Trophoblast cell (in vitro differentiated cells and primary cell): ENCODE data around the gene PNPLA7.

Experiments used
- DNase-seq, 2 donors: peaks; one replicate each; pipeline ENCODE4 v3.0.0-alpha.2; 2016
- H2AFZ ChIP-seq: 2 replicates; pipeline ENCODE4 v1.6.1; 2013; ENCODE audit warnings: low read length, moderate library complexity, mild to moderate bottlenecking; ENCODE audit not compliant: insufficient read depth, poor library complexity
- H2AK5ac ChIP-seq: 2 replicates; pipeline ENCODE4 v1.6.1; 2013; ENCODE audit warnings: mild to moderate bottlenecking, low read length
- H2BK120ac ChIP-seq: 2 replicates; pipeline ENCODE4 v1.6.1; 2013; ENCODE audit warnings: low read length, mild to moderate bottlenecking, moderate library complexity; ENCODE audit not compliant: insufficient read depth, poor library complexity
- H2BK12ac ChIP-seq: 2 replicates; pipeline ENCODE4 v1.6.1; 2013; ENCODE audit warnings: mild to moderate bottlenecking, low read length, moderate library complexity
- H2BK5ac ChIP-seq: 2 replicates; pipeline ENCODE4 v1.6.1; 2013; ENCODE audit warnings: low read length, low read depth, moderate library complexity, mild to moderate bottlenecking; ENCODE audit not compliant: poor library complexity
- H3K14ac ChIP-seq: 2 replicates; pipeline ENCODE4 v1.6.1; 2013; ENCODE audit warnings: mild to moderate bottlenecking, low read length
- H3K18ac ChIP-seq: 2 replicates; pipeline ENCODE4 v1.6.1; 2013; ENCODE audit warnings: mild to moderate bottlenecking, low read length
- H3K23ac ChIP-seq: 2 replicates; pipeline ENCODE4 v1.6.1; 2013; ENCODE audit warnings: low read length
- H3K27ac ChIP-seq: 2 replicates; pipeline ENCODE4 v1.5.1; 2013; ENCODE audit warnings: low read depth, mild to moderate bottlenecking, inconsistent platforms, low read length, moderate library complexity
- H3K27me3 ChIP-seq: 2 replicates; pipeline ENCODE4 v1.6.1; 2013; ENCODE audit warnings: inconsistent platforms, mild to moderate bottlenecking, low read length, moderate library complexity; ENCODE audit not compliant: insufficient read depth
- H3K36me3 ChIP-seq, 2 experiments: 1 replicate in 1 of 2; 2 replicates in 1 of 2; pipeline ENCODE4 v1.6.1; 2013; ENCODE audit warnings: low read length in 2 of 2, mild to moderate bottlenecking in 2 of 2, moderate library complexity in 1 of 2; ENCODE audit not compliant: insufficient read depth in 2 of 2, control insufficient read depth in 1 of 2
- H3K4ac ChIP-seq: 2 replicates; pipeline ENCODE4 v1.6.1; 2013; ENCODE audit warnings: low read depth, mild to moderate bottlenecking, low read length, moderate library complexity
- H3K4me1 ChIP-seq, 2 experiments: 1 replicate in 1 of 2; 2 replicates in 1 of 2; pipeline ENCODE4 v1.6.1; 2013; ENCODE audit warnings: low read length in 2 of 2, mild to moderate bottlenecking in 2 of 2, moderate library complexity in 1 of 2; ENCODE audit not compliant: insufficient read depth in 2 of 2, control insufficient read depth in 1 of 2
- H3K4me2 ChIP-seq: 2 replicates; pipeline ENCODE4 v1.6.1; 2013; ENCODE audit warnings: inconsistent platforms, mild to moderate bottlenecking, low read length, moderate library complexity
- H3K4me3 ChIP-seq: 2 replicates; pipeline ENCODE4 v1.5.1; 2013; ENCODE audit warnings: mild to moderate bottlenecking, low read depth, low read length, inconsistent platforms
- H3K79me1 ChIP-seq: one replicate; pipeline ENCODE4 v1.6.1; 2013; ENCODE audit warnings: low read length
- H3K79me2 ChIP-seq: 2 replicates; pipeline ENCODE4 v1.6.1; 2013; ENCODE audit warnings: low read length, mild to moderate bottlenecking; ENCODE audit not compliant: control insufficient read depth, insufficient read depth, poor library complexity
- H3K9ac ChIP-seq: 2 replicates; pipeline ENCODE4 v1.6.1; 2013; ENCODE audit warnings: mild to moderate bottlenecking, low read length
- H3K9me3 ChIP-seq: 2 replicates; pipeline ENCODE4 v1.6.1; 2013; ENCODE audit warnings: low read depth, mild to moderate bottlenecking, control low read depth, inconsistent platforms, low read length; ENCODE audit not compliant: insufficient read depth
- H4K12ac ChIP-seq: 2 replicates; pipeline ENCODE4 v1.6.1; 2013; ENCODE audit warnings: low read depth, mild to moderate bottlenecking, low read length, moderate library complexity
- H4K8ac ChIP-seq: 2 replicates; pipeline ENCODE4 v1.6.1; 2013; ENCODE audit warnings: low read depth, mild to moderate bottlenecking, low read length, moderate library complexity
- H4K91ac ChIP-seq: one replicate; pipeline ENCODE4 v1.6.1; 2013; ENCODE audit warnings: low read depth, mild to moderate bottlenecking, low read length, moderate library complexity
- WGBS: extraction: QIAGEN DNeasy Blood & Tissue Kit; methylation state at CpG from one replicate; pipeline ENCODE4 v1.1.7; 2013; ENCODE audit warnings: missing lambda C conversion rate; ENCODE audit not compliant: insufficient read length, insufficient coverage; ENCODE audit errors: extremely low coverage; 5-methylcytosine and 5-hydroxymethylcytosine counted together

Gene PNPLA7

GRCh38 chr9:137459152-137459600 is 91.0 kb downstream of the PNPLA7 start, which contains the start of gene NSMF:
Gene NSMF, minus strand, starts transcription at chr9:137459334. Its CDS starts 232 bp downstream, at chr9:137459102.
- Histone ChIP-seq H2BK5ac (no peak within 1 kb of the TSS), H3K27me3 (peaks cover 2% of the 10 kb centered on the region), H3K4me3 (peak within 1 kb of the TSS; percentile 77), H2AFZ (peak within 1 kb of the TSS; percentile 94), H3K9ac (peak within 1 kb of the TSS; percentile 51), H3K79me1 (peaks cover 9% of the 10 kb centered on the region), H3K79me2 (peaks cover 4% of the 10 kb centered on the region), H4K12ac (peak within 1 kb of the TSS; percentile 84), H3K36me3 (peaks cover 11 to 19% of the 10 kb centered on the region in 2 experiments), H3K23ac (no peak within 1 kb of the TSS), H3K18ac (peak within 1 kb of the TSS; percentile 69), H3K9me3 (peaks cover 2% of the 10 kb centered on the region), H2AK5ac (peak within 1 kb of the TSS; percentile 66), H2BK12ac (peak within 1 kb of the TSS; percentile 0), H3K14ac (peak within 1 kb of the TSS; percentile 81), H4K91ac (peak within 1 kb of the TSS; percentile 72), H3K4me1 (peaks cover 15 to 20% of the 10 kb centered on the region in 2 experiments), H3K4me2 (peak within 1 kb of the TSS; percentile 81), H4K8ac (peak within 1 kb of the TSS; percentile 96), H3K4ac (peak within 1 kb of the TSS; percentile 10), H3K27ac (no peak within 1 kb of the TSS), H2BK120ac (peak within 1 kb of the TSS; percentile 26)
- WGBS = no CpG with 5 or more reads among the region's 62 CpGs
- peak; percentile 90 to 96 for DNase-seq

- Histone ChIP-seq H4K91ac (peak overlapping the region; percentile 31), H3K79me1 (peaks cover 12% of the 10 kb centered on the region), H2BK5ac (no peak overlapping the region), H3K14ac (peak overlapping the region; percentile 81), H3K9ac (peak overlapping the region; percentile 51), H3K9me3 (peaks cover 2% of the 10 kb centered on the region), H2AK5ac (peak overlapping the region; percentile 66), H3K27ac (no peak overlapping the region), H3K4me1 (peaks cover 17 to 23% of the 10 kb centered on the region in 2 experiments), H2BK12ac (no peak overlapping the region), H4K12ac (peak overlapping the region; percentile 35), H2AFZ (peak overlapping the region; percentile 63), H3K79me2 (peaks cover 4% of the 10 kb centered on the region), H4K8ac (no peak overlapping the region), H3K18ac (peak overlapping the region; percentile 69), H3K4ac (peak overlapping the region; percentile 10), H3K4me2 (peak overlapping the region; percentile 81), H3K36me3 (peaks cover 11 to 19% of the 10 kb centered on the region in 2 experiments), H3K4me3 (peak overlapping the region; percentile 77), H3K23ac (no peak overlapping the region), H3K27me3 (peaks cover 2% of the 10 kb centered on the region), H2BK120ac (peak overlapping the region; percentile 26)
- WGBS = no CpG with 5 or more reads among the region's 88 CpGs
- DNase-seq = no peak
These were observed 91.7 kb downstream of the PNPLA7 start for GRCh38 chr9:137458194-137459151.

GRCh38 chr9:137457406-137458193 is 92.6 kb downstream of the PNPLA7 start:
- no peak overlapping the region for H3K4me3 ChIP-seq
- H2BK12ac ChIP-seq = no peak overlapping the region
- H3K36me3 ChIP-seq = peaks cover 13 to 26% of the 10 kb centered on the region in 2 experiments
- H4K8ac ChIP-seq = no peak overlapping the region
- no peak overlapping the region for H2AK5ac ChIP-seq
- no CpG with 5 or more reads among the region's 44 CpGs for WGBS
- no peak overlapping the region for H3K23ac ChIP-seq
- H4K12ac ChIP-seq = no peak overlapping the region
- no peak overlapping the region for H3K4ac ChIP-seq
- no peak for DNase-seq
- H3K9me3 ChIP-seq = peaks cover 4% of the 10 kb centered on the region
- no peak overlapping the region for H2BK120ac ChIP-seq
- no peak overlapping the region for H2AFZ ChIP-seq
- no peak overlapping the region for H3K18ac ChIP-seq
- H3K4me1 ChIP-seq = peaks cover 20 to 27% of the 10 kb centered on the region in 2 experiments
- no peak overlapping the region for H3K14ac ChIP-seq
- H3K79me1 ChIP-seq = peaks cover 12% of the 10 kb centered on the region
- H3K27ac ChIP-seq = no peak overlapping the region
- H2BK5ac ChIP-seq = no peak overlapping the region
- no peak overlapping the region for H3K4me2 ChIP-seq
- H3K27me3 ChIP-seq = peaks cover 2% of the 10 kb centered on the region
- H3K79me2 ChIP-seq = peaks cover 4% of the 10 kb centered on the region
- H4K91ac ChIP-seq = no peak overlapping the region
- no peak overlapping the region for H3K9ac ChIP-seq

GRCh38 chr9:137456864-137457405 is 93.3 kb downstream of the PNPLA7 start:
- Histone ChIP-seq H4K12ac (no peak overlapping the region), H3K23ac (no peak overlapping the region), H2BK5ac (no peak overlapping the region), H4K8ac (no peak overlapping the region), H3K14ac (no peak overlapping the region), H2AFZ (no peak overlapping the region), H3K36me3 (peaks cover 13 to 28% of the 10 kb centered on the region in 2 experiments), H4K91ac (no peak overlapping the region), H3K4me1 (peaks cover 20 to 27% of the 10 kb centered on the region in 2 experiments), H3K79me2 (peaks cover 4% of the 10 kb centered on the region), H2BK120ac (no peak overlapping the region), H3K4ac (no peak overlapping the region), H3K79me1 (peaks cover 12% of the 10 kb centered on the region), H3K9me3 (peaks cover 2% of the 10 kb centered on the region), H3K18ac (no peak overlapping the region), H2AK5ac (no peak overlapping the region), H3K27me3 (peaks cover 2% of the 10 kb centered on the region), H3K4me2 (no peak overlapping the region), H3K4me3 (no peak overlapping the region), H3K9ac (no peak overlapping the region), H3K27ac (no peak overlapping the region), H2BK12ac (no peak overlapping the region)
- no peak for DNase-seq
- no CpG with 5 or more reads among the region's 10 CpGs for WGBS
